HepG2 (cell line): ENCODE results near the gene TNFRSF6B. TPM values are rescaled to one million over a fixed set of nuclear protein-coding genes. Genes with fewer than 3 reads are reported as not detected.
A peak's percentile ranks its signal among the peaks of the same experiment; 100 is the strongest.

Source experiments
- ARNT ChIP-seq: fragments of 450-650 bp; IDR thresholded peaks from 2 replicates; pipeline ENCODE4 v1.6.1; 2017
- BCL6 ChIP-seq: IDR thresholded peaks from 2 replicates; pipeline ENCODE4 v1.6.1; 2016; ENCODE audit warnings: missing genetic modification reagents, missing compliant biosample characterization
- CHCHD3 ChIP-seq: sonication (generic); formaldehyde crosslinking; IDR thresholded peaks from 2 replicates; pipeline ENCODE4 v1.8.0; 2022; ENCODE audit warnings: mild to moderate bottlenecking, missing genetic modification reagents, moderate library complexity
- DR1 ChIP-seq: sonication (generic); formaldehyde crosslinking; IDR thresholded peaks from 2 replicates; pipeline ENCODE4 v1.8.0; 2021; ENCODE audit warnings: mild to moderate bottlenecking, missing genetic modification reagents, inconsistent platforms
- HOXA7 ChIP-seq: sonication (generic); formaldehyde crosslinking; IDR thresholded peaks from 2 replicates; pipeline ENCODE4 v1.8.1; 2022; ENCODE audit warnings: mild to moderate bottlenecking, missing genetic modification reagents, moderate library complexity
- ISX ChIP-seq: sonication (generic); formaldehyde crosslinking; conservative IDR thresholded peaks from 2 replicates; pipeline ENCODE4 v1.5.0; 2020; ENCODE audit warnings: missing genetic modification reagents
- KLF13 ChIP-seq: sonication (generic); formaldehyde crosslinking; IDR thresholded peaks from 2 replicates; pipeline ENCODE4 v1.4.0; 2020; ENCODE audit warnings: mild to moderate bottlenecking, missing genetic modification reagents
- MEIS2 ChIP-seq: sonication (generic); formaldehyde crosslinking; IDR thresholded peaks from 2 replicates; pipeline ENCODE4 v1.9.0; 2021; ENCODE audit warnings: mild to moderate bottlenecking, missing genetic modification reagents
- RCOR2 ChIP-seq: IDR thresholded peaks from 2 replicates; pipeline ENCODE4 v1.6.1; 2016; ENCODE audit warnings: missing biosample characterization, missing genetic modification reagents
- SNAI1 ChIP-seq: sonication (generic); formaldehyde crosslinking; IDR thresholded peaks from 2 replicates; pipeline ENCODE4 v1.5.0; 2020; ENCODE audit warnings: mild to moderate bottlenecking, missing genetic modification reagents, borderline replicate concordance
- SRSF9 ChIP-seq: fragments of 200-400 bp; formaldehyde crosslinking; IDR thresholded peaks from 2 replicates; pipeline ENCODE4 v1.6.1; 2018; ENCODE audit warnings: borderline replicate concordance, mild to moderate bottlenecking, low read depth, low read length; ENCODE audit not compliant: insufficient read depth, poor library complexity, severe bottlenecking
- SYNCRIP ChIP-seq: fragments of 200-400 bp; formaldehyde crosslinking; IDR thresholded peaks from 2 replicates; pipeline ENCODE4 v1.6.1; 2018; ENCODE audit warnings: mild to moderate bottlenecking, low read depth, low read length; ENCODE audit not compliant: insufficient read depth
- THYN1 ChIP-seq: sonication (generic); formaldehyde crosslinking; IDR thresholded peaks from 2 replicates; pipeline ENCODE4 v1.8.1; 2023; ENCODE audit warnings: low read depth, mild to moderate bottlenecking, moderate library complexity, missing genetic modification reagents, borderline replicate concordance
- TOPORS ChIP-seq: sonication (generic); formaldehyde crosslinking; IDR thresholded peaks from 2 replicates; pipeline ENCODE4 v1.8.0; 2023; ENCODE audit warnings: mild to moderate bottlenecking, missing genetic modification reagents
- ZNF30 ChIP-seq: sonication (generic); formaldehyde crosslinking; IDR thresholded peaks from 2 replicates; pipeline ENCODE4 v1.5.0; 2020; ENCODE audit warnings: mild to moderate bottlenecking, missing genetic modification reagents
- ZNF44 ChIP-seq: sonication (generic); formaldehyde crosslinking; IDR thresholded peaks from 2 replicates; pipeline ENCODE4 v1.5.1; 2020; ENCODE audit warnings: mild to moderate bottlenecking, missing genetic modification reagents
- ZNF713 ChIP-seq: sonication (generic); formaldehyde crosslinking; IDR thresholded peaks from 2 replicates; pipeline ENCODE4 v1.4.0; 2020; ENCODE audit warnings: mild to moderate bottlenecking, missing genetic modification reagents
- polyA plus RNA-seq, 8 experiments: library from polyadenylated mRNA; depleted of rRNA in 3 of 8; stranded (reverse) in 7 of 8; unstranded in 1 of 8; fragments of >200 nt; fragmentation: Illumina TruSeq in 4 of 8; extraction: Trizol in 4 of 8; gene quantifications; 2 replicates each; pipeline versions ENCODE4 v1.2.1 to v1.2.3, GENCODE V29; 2011 to 2016; ENCODE audit warnings: low read depth in 4 of 8, missing spikeins in 1 of 8, mixed read lengths in 1 of 8; ENCODE audit not compliant: insufficient read depth in 1 of 8
- total RNA-seq, 5 experiments: library from RNA; depleted of rRNA; stranded (reverse); fragments of >200 nt; fragmentation: Illumina TruSeq; extraction: Trizol; gene quantifications; 2 replicates each; pipeline ENCODE4 v1.2.3, GENCODE V29; 2016; ENCODE audit warnings: low read depth in 1 of 5
- TF ChIP-seq, protein P1 (sequence below), 2 experiments: sonication (generic) in 1 of 2; formaldehyde crosslinking in 1 of 2; IDR thresholded peaks; 2 replicates each; pipeline versions ENCODE4 v1.4.0 to v1.6.1; 2016 to 2020; ENCODE audit warnings: borderline replicate concordance in 1 of 2, low read depth in 1 of 2, mild to moderate bottlenecking in 1 of 2, missing genetic modification reagents in 1 of 2
- TF ChIP-seq, protein P2 (sequence below): IDR thresholded peaks from 2 replicates; pipeline ENCODE4 v1.6.1; 2012; ENCODE audit warnings: low read depth, low read length, improper control_type of control experiment
- TF ChIP-seq, protein P3 (sequence below): sonication (generic); formaldehyde crosslinking; conservative IDR thresholded peaks from 2 replicates; pipeline ENCODE4 v1.4.0; 2020; ENCODE audit warnings: missing genetic modification reagents
- TF ChIP-seq, protein P4 (sequence below): sonication (generic); formaldehyde crosslinking; IDR thresholded peaks from 2 replicates; pipeline ENCODE4 v1.4.0; 2020; ENCODE audit warnings: mild to moderate bottlenecking, missing genetic modification reagents

The TNFRSF6B gene
- total and polyA plus RNA-seq, 2 of the 13 experiments (the other 11 are each of a cell fraction or from before 2014, with no cell fraction given), result 0.24 TPM; not detected in 1

DNA sequence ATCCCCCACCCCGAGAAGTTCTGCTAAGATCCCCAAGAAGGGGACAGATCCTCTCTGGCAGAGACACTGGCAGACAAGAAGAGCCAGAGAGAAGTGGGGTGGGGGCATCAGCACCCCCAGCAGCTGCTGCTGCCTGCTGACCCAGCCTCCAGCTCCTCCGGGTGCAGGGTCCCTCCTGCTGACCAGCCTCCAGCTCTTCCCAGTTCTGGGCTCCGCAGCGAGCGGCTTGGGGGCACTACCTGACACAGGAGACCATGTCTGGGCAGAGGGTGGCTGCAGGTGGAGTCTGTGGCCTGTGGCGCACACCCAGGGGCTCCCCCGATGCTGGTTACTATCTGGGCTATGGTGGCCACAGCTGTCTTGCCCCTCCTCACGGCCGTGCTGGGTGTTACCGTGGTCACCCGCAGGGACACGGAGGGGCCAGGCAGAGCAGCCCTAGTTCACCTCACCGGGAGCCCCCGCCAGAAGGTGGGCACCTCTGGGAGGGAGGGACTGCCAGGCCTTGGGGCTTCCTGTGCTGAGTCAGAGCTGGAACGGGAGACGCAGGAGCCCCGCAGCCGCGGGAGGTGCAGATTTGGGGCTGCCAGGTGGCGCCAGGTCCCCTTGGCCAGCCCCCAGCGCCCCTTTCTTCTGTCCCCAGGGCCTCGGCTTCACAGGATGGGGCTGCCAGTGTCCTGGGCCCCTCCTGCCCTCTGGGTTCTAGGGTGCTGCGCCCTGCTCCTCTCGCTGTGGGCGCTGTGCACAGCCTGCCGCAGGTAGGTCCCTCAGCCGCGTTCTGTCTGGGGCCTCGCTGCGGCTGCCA is 40.6 kb downstream of the TNFRSF6B start (continued):
- TF ChIP-seq, protein P1, sequence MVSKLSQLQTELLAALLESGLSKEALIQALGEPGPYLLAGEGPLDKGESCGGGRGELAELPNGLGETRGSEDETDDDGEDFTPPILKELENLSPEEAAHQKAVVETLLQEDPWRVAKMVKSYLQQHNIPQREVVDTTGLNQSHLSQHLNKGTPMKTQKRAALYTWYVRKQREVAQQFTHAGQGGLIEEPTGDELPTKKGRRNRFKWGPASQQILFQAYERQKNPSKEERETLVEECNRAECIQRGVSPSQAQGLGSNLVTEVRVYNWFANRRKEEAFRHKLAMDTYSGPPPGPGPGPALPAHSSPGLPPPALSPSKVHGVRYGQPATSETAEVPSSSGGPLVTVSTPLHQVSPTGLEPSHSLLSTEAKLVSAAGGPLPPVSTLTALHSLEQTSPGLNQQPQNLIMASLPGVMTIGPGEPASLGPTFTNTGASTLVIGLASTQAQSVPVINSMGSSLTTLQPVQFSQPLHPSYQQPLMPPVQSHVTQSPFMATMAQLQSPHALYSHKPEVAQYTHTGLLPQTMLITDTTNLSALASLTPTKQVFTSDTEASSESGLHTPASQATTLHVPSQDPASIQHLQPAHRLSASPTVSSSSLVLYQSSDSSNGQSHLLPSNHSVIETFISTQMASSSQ (IDR thresholded peaks at IDR 0.05; ENCODE audit: low read depth), result no peak
- TF ChIP-seq, protein P1 (CRISPR knock-in tag; IDR thresholded peaks at IDR 0.05; ENCODE audit: borderline replicate concordance), result no peak
- TF ChIP-seq MEIS2 (no peak), SNAI1 (peak; percentile 48; the same call in 1 of the 2 replicates), ZNF30 (CRISPR knock-in tag) (no peak), CHCHD3 (CRISPR knock-in tag) (peak; percentile 91), ARNT (no peak), SRSF9 (no peak), RCOR2 (CRISPR knock-in tag) (no peak), ZNF713 (CRISPR knock-in tag) (no peak), SYNCRIP (no peak), HOXA7 (no peak), KLF13 (CRISPR knock-in tag) (no peak), BCL6 (CRISPR knock-in tag) (0 out of 2 replicates have a peak, but pooled peaks have one; percentile 6), THYN1 (no peak), DR1 (CRISPR knock-in tag) (peak; percentile 57), ZNF44 (no peak), TOPORS (CRISPR knock-in tag) (no peak; the same call in 1 of the 2 replicates), ISX (CRISPR knock-in tag) (no peak)
- TF ChIP-seq, protein P2, sequence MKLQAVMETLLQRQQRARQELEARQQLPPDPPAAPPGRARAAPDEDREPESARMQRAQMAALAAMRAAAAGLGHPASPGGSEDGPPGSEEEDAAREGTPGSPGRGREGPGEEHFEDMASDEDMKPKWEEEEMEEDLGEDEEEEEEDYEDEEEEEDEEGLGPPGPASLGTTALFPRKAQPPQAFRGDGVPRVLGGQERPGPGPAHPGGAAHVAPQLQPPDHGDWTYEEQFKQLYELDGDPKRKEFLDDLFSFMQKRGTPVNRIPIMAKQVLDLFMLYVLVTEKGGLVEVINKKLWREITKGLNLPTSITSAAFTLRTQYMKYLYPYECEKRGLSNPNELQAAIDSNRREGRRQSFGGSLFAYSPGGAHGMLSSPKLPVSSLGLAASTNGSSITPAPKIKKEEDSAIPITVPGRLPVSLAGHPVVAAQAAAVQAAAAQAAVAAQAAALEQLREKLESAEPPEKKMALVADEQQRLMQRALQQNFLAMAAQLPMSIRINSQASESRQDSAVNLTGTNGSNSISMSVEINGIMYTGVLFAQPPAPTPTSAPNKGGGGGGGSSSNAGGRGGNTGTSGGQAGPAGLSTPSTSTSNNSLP, result no peak
- TF ChIP-seq, protein P3, sequence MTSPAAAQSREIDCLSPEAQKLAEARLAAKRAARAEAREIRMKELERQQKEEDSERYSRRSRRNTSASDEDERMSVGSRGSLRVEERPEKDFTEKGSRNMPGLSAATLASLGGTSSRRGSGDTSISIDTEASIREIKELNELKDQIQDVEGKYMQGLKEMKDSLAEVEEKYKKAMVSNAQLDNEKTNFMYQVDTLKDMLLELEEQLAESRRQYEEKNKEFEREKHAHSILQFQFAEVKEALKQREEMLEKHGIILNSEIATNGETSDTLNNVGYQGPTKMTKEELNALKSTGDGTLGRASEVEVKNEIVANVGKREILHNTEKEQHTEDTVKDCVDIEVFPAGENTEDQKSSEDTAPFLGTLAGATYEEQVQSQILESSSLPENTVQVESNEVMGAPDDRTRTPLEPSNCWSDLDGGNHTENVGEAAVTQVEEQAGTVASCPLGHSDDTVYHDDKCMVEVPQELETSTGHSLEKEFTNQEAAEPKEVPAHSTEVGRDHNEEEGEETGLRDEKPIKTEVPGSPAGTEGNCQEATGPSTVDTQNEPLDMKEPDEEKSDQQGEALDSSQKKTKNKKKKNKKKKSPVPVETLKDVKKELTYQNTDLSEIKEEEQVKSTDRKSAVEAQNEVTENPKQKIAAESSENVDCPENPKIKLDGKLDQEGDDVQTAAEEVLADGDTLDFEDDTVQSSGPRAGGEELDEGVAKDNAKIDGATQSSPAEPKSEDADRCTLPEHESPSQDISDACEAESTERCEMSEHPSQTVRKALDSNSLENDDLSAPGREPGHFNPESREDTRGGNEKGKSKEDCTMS (CRISPR knock-in tag), result no peak
- TF ChIP-seq, protein P4, sequence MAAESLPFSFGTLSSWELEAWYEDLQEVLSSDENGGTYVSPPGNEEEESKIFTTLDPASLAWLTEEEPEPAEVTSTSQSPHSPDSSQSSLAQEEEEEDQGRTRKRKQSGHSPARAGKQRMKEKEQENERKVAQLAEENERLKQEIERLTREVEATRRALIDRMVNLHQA (CRISPR knock-in tag), result no peak
